ENCODE data around the gene DCTPP1.
"Not testable (repeated sequence)": the region's sequence is repeated elsewhere in the genome, so short reads cannot be mapped to it uniquely, and the experiment has no call there.

Gene DCTPP1

DNA sequence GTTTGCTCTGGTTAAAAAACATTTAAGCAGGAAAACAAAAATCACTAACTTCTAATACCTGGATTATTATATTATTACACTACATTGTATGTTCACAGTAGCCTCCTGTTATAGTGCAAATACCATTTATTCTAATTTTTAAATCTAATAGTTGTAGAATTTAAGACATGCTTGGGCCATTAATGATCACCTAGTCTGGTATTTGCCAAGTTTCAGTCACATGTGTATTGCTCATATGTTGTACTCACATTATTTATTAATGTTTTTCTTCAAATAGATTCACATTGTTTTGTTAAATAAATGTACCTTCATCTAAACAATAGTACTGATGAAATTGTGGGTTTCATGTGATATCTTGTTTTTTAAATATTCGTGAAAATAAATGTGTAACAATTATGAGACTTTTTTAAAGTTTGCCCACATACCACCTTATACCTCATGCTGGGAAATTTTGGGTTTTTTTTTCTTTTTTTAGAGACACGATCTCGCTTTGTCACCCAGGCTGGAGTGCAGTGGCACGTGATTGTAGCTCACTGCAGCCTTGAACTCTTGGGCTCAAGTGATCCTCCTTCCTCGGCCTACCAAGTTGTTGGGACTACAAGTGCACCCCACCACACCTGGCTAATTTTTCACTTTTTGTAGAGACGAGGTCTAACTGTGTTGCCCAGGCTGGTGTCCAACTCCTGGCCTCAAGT lies 16.6 kb downstream of the DCTPP1 start:
- peak overlapping the region; percentile 70 for H3K27ac Mint-ChIP-seq
- H3K9me3 Mint-ChIP-seq, result no peaks in the 10 kb centered on the region
- no peak overlapping the region for H3K4me3 Mint-ChIP-seq
- H3K27me3 Mint-ChIP-seq, result no peaks in the 10 kb centered on the region
- DNase-seq, result no peak
- H3K36me3 Mint-ChIP-seq (ENCODE audit: low read depth), result peaks cover 69% of the 10 kb centered on the region
- H3K4me1 Mint-ChIP-seq (ENCODE audit: low read depth), result peaks cover 51% of the 10 kb centered on the region

- H3K36me3 Mint-ChIP-seq (ENCODE audit: low read depth), result peaks cover 50% of the 10 kb centered on the region
- no peaks in the 10 kb centered on the region for H3K9me3 Mint-ChIP-seq
- peak; percentile 95 for DNase-seq
- H3K27ac Mint-ChIP-seq, result peak overlapping the region; percentile 77
- peak overlapping the region; percentile 87 for H3K4me3 Mint-ChIP-seq
- H3K27me3 Mint-ChIP-seq, result no peaks in the 10 kb centered on the region
- H3K4me1 Mint-ChIP-seq (ENCODE audit: low read depth), result peaks cover 44% of the 10 kb centered on the region
These were observed 20.4 kb downstream of the DCTPP1 start for GRCh38 chr16:30409125-30410060.

DNA sequence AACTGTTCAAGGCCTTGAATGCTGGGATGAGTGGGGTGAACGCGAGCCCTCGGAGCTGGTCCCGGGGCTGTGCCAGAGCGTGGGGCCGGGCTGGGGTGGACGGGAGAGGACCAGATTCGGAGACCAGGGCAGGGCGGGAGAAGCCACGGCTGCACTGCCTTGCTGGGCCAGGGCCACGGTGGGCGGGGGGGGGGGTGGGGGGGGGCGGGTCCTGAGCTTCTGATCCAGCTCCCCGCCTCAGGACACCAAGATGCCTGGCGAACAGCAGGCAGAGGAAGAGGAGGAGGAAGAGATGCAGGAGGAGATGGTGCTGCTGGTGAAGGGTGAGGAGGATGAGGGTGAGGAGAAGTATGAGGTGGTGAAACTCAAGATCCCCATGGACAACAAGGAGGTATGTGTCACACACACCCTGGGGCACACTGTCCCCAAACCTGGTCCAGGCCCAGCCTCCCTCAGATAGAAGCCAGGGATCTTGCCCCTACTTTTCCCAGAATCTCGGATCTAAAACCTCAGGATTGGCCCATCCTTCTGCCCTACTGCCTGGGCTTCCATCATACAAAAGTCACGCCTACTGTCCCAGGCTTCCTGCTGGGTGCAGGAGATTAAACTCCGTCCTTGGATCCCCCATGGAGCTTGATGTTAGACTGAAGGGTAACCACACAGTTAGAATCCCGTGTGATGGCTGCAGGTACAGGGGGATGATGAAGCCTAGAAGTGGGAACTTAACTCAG lies 21.9 kb downstream of the DCTPP1 start:
- peaks cover 38% of the 10 kb centered on the region for H3K4me1 Mint-ChIP-seq (ENCODE audit: low read depth)
- no peaks in the 10 kb centered on the region for H3K9me3 Mint-ChIP-seq
- H3K4me3 Mint-ChIP-seq, result peak overlapping the region; percentile 87
- no peaks in the 10 kb centered on the region for H3K27me3 Mint-ChIP-seq
- peak overlapping the region; percentile 92 for H3K27ac Mint-ChIP-seq
- peaks cover 36% of the 10 kb centered on the region for H3K36me3 Mint-ChIP-seq (ENCODE audit: low read depth)
- no peak for DNase-seq

- no peaks in the 10 kb centered on the region for H3K9me3 Mint-ChIP-seq
- H3K27ac Mint-ChIP-seq, result peak within 1 kb of the TSS; percentile 99
- no peaks in the 10 kb centered on the region for H3K27me3 Mint-ChIP-seq
- peaks cover 36% of the 10 kb centered on the region for H3K4me1 Mint-ChIP-seq (ENCODE audit: low read depth)
- peak; percentile 97 for DNase-seq
- peaks cover 29% of the 10 kb centered on the region for H3K36me3 Mint-ChIP-seq (ENCODE audit: low read depth)
- peak within 1 kb of the TSS; percentile 87 for H3K4me3 Mint-ChIP-seq
These were observed 22.6 kb downstream of the DCTPP1 start, which contains the start of gene ZNF771 for GRCh38 chr16:30407102-30407803. Gene ZNF771 (plus strand): TSS chr16:30407606. CDS start chr16:30408054, 448 bp downstream.

DNA sequence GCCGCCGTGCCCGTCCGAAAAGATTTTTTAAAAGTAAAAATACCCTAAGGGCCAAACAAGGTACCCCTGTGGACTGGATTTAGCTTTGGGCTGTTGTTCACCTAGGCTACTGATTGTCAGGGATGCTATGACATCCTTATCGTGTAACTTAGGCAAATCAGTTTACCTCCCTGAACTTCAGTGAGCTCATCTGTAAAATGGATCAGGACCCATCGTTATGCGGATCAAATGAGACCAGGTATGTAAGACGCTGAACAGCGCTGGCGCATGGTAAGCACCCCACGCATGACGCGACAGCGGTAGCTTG lies 23.1 kb downstream of the DCTPP1 start:
- Mint-ChIP-seq H3K27me3 (no peaks in the 10 kb centered on the region), H3K9me3 (no peaks in the 10 kb centered on the region)

DNA sequence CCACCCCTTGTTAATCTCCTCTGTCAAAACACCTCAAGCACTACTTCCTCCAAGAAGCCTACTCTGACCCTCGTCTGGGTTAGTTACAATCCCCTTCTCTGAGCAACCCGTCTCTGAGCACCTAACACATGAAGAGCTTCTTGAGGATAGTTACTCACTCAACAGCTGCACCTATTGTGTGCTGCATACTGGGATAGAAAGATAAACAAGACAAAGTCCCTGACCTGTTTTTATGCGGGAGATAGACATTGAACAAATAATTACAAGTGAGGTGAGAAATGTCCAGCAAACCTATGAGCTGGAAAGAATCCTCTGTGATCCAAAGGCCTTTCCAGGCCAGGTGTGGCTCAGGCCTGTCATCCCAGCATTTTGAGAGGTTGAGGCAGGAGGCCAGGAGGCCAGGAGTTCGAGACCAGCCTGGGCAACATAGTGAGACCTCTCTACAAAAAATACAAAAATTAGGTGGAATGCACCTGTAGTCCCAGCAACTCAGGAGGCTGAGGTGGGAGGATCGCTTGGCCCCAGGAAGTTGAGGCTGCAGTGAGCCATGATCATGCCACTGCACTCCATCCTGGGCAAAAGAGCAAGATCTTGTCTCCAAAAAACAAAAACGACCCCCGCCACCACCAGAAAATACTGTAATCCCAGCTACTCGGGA lies 27.9 kb downstream of the DCTPP1 start:
- no peaks in the 10 kb centered on the region for H3K9me3 Mint-ChIP-seq
- peaks cover 46% of the 10 kb centered on the region for H3K4me1 Mint-ChIP-seq (ENCODE audit: low read depth)
- no peak for DNase-seq
- peak overlapping the region; percentile 43 for H3K4me3 Mint-ChIP-seq
- peak overlapping the region; percentile 22 for H3K27ac Mint-ChIP-seq
- no peaks in the 10 kb centered on the region for H3K27me3 Mint-ChIP-seq
- H3K36me3 Mint-ChIP-seq (ENCODE audit: low read depth), result peaks cover 32% of the 10 kb centered on the region

More for the DNA sequence above, 23.1 kb downstream of the DCTPP1 start:
- Mint-ChIP-seq H3K4me3 (peak overlapping the region; percentile 87), H3K36me3 (ENCODE audit: low read depth) (peaks cover 23% of the 10 kb centered on the region), H3K27ac (peak overlapping the region; percentile 99), H3K4me1 (ENCODE audit: low read depth) (peaks cover 32% of the 10 kb centered on the region)
- no peak for DNase-seq

- peak overlapping the region; percentile 83 for H3K4me3 Mint-ChIP-seq
- H3K27ac Mint-ChIP-seq, result peak overlapping the region; percentile 92
- no peaks in the 10 kb centered on the region for H3K9me3 Mint-ChIP-seq
- H3K4me1 Mint-ChIP-seq (ENCODE audit: low read depth), result peaks cover 52% of the 10 kb centered on the region
- H3K27me3 Mint-ChIP-seq, result no peaks in the 10 kb centered on the region
- no peak for DNase-seq
- H3K36me3 Mint-ChIP-seq (ENCODE audit: low read depth), result peaks cover 44% of the 10 kb centered on the region
These were observed 30.2 kb downstream of the DCTPP1 start for GRCh38 chr16:30399435-30400186.

GRCh38 chr16:30398661-30399434 lies 31.0 kb downstream of the DCTPP1 start:
- Mint-ChIP-seq H3K27ac (peak overlapping the region; percentile 92), H3K36me3 (ENCODE audit: low read depth) (peaks cover 44% of the 10 kb centered on the region), H3K27me3 (no peaks in the 10 kb centered on the region), H3K9me3 (no peaks in the 10 kb centered on the region), H3K4me3 (no peak overlapping the region), H3K4me1 (ENCODE audit: low read depth) (peaks cover 55% of the 10 kb centered on the region)
- DNase-seq, result no peak

DNA sequence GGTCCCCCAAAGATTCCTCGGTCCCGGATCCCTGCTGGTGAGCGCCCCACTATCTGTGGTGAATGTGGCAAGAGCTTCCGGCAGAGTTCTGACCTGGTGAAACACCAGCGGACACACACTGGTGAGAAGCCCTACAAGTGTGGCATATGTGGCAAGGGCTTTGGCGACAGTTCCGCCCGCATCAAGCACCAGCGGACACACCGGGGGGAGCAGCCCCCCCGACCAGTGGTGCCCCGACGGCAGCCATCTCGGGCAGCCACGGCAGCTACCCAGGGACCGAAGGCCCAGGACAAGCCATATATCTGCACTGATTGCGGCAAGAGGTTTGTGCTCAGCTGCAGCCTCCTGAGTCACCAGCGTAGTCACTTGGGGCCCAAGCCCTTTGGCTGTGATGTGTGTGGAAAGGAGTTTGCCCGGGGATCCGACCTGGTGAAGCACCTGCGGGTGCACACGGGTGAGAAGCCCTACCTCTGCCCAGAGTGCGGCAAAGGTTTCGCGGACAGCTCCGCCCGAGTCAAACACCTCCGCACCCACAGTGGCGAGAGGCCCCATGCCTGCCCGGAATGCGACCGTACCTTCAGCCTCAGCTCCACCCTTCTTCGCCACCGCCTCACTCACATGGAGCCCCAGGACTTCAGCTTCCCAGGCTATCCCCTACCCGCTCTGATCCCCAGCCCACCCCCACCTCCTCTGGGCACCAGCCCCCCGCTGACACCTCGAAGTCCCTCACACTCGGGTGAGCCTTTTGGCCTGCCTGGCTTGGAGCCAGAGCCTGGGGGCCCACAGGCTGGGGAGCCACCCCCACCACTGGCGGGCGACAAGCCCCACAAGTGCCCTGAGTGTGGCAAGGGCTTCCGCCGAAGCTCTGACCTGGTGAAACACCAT lies 31.8 kb downstream of the DCTPP1 start:
- Mint-ChIP-seq H3K4me1 (ENCODE audit: low read depth) (peaks cover 55% of the 10 kb centered on the region), H3K36me3 (ENCODE audit: low read depth) (peaks cover 44% of the 10 kb centered on the region), H3K27me3 (no peaks in the 10 kb centered on the region), H3K27ac (peak overlapping the region; percentile 92), H3K4me3 (no peak overlapping the region), H3K9me3 (no peaks in the 10 kb centered on the region)
- no peak for DNase-seq

DNA sequence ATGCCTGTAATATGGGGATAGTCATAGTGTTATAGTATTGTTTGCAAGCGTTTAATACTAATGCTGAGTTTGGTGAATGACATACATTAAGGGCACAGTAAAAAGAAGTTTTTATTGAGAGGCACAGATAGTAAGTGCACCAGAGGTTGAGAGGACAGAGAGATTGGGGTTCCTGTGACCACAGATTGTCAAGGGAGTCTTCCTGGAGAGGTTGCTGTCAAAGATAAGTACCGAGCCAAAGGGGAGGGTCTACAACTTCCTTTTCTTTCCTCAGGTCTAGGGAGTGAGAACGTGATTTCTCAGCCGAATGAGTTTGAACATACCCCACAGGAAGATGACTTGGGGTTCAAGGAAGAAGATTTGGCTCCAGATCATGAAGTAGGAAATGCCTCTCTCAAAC lies 32.8 kb downstream of the DCTPP1 start:
- no peaks in the 10 kb centered on the region for H3K27me3 Mint-ChIP-seq
- H3K36me3 Mint-ChIP-seq (ENCODE audit: low read depth), result peaks cover 44% of the 10 kb centered on the region
- DNase-seq, result no peak
- H3K9me3 Mint-ChIP-seq, result no peaks in the 10 kb centered on the region
- peaks cover 55% of the 10 kb centered on the region for H3K4me1 Mint-ChIP-seq (ENCODE audit: low read depth)
- peak overlapping the region; percentile 20 for H3K27ac Mint-ChIP-seq
- peak overlapping the region; percentile 87 for H3K4me3 Mint-ChIP-seq

DNA sequence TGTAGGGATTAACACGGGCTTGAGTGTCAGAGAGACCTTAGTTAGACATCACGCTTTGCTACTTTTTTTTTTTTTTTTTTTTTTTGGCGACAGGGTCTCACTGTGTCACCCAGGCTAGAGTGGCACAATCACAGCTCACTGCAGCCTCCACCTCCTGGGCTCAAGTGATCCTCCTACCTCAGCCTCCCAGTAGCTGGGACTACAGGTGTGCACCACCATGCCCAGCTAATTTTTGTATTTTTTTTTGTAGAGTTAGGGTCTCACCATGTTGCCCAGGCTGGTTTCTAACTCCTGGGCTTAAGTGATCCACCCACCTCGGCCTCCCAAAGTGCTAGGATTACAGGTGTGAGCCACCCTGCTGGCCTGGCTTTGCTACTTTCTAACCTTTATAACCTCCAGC lies 33.2 kb downstream of the DCTPP1 start:
- H3K27me3 Mint-ChIP-seq, H3K9me3 Mint-ChIP-seq, DNase-seq: not testable (repeated sequence)
- H3K36me3 Mint-ChIP-seq (ENCODE audit: low read depth), result peaks cover 44% of the 10 kb centered on the region
- peak overlapping the region; percentile 20 for H3K27ac Mint-ChIP-seq
- peak overlapping the region; percentile 87 for H3K4me3 Mint-ChIP-seq
- peaks cover 54% of the 10 kb centered on the region for H3K4me1 Mint-ChIP-seq (ENCODE audit: low read depth)
